Measurements from ENCODE around the gene MGMT.

MGMT gene

DNA sequence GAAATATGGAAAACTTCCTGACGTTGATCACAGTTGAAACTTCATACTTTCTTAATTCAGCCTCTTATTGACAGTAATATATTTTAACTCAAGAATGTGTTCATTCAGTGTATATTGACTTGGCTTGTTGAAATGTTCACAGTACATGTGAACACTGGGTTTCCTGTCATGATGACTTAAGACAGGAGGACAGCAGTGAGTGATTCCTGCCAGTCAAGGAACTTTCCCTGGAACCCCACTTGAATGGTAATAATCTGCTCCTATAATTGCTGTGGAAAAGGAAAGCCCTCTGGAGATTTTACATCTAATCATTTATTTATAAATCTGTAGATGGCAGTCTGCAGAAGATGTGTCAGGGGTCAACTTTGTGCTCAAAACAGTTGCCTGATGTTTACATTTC lies 216.5 kb downstream of the MGMT start:
- DNase-seq (ENCODE audit: low read depth, low spot score) = no peak

DNA sequence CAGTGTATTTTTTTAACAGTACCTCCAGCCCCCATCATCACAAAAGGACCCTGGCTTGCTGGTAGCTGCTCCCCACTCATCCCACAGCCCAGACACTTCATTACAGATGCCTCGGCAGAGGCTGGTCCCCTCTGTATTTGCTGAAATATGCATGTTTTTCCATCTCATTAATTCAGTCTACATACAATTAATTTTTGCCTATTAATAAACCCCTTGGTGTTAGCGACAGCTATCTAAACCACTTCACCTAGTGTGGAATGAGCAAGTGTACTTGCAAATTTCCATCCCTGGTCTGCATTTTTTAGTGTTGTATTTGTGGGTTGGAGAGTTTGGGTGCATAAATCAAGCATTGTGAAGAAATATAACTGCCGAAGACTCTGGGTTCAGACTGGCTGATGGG lies 216.9 kb downstream of the MGMT start:
- DNase-seq (ENCODE audit: low read depth, low spot score) = no peak

- no peak for DNase-seq (ENCODE audit: low read depth, low spot score)
These were observed 218.2 kb downstream of the MGMT start for GRCh38 chr10:129685271-129685670.

GRCh38 chr10:129689671-129690071 lies 222.6 kb downstream of the MGMT start:
- DNase-seq (ENCODE audit: low read depth, low spot score) = no peak

GRCh38 chr10:129690248-129691070 lies 223.4 kb downstream of the MGMT start:
- no peak for DNase-seq (ENCODE audit: low read depth, low spot score)

- no peak for DNase-seq (ENCODE audit: low read depth, low spot score)
These were observed 225.7 kb downstream of the MGMT start for GRCh38 chr10:129692695-129693094.

GRCh38 chr10:129693382-129693781 lies 226.3 kb downstream of the MGMT start:
- DNase-seq (ENCODE audit: low read depth, low spot score) = no peak

DNA sequence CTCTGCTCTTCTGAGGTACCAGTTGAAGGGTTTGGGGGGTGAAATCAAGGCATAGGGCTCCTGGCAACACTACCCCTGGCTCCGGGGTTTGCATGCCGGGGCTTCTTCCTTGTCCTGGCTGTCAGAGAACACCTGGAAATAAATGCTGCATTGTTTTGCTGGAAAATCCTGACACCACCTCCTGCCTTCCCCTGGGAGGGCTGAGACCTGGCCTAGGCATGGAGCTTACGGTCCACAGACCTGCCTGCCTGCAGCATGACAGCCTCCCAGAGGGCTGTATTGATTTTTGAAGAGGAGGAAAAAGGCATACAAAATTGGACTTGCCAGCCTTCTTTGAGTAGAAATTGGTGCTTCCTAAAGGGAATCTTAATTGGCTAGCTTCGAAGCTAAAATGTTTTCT lies 227.1 kb downstream of the MGMT start:
- no peak for DNase-seq (ENCODE audit: low read depth, low spot score)

DNA sequence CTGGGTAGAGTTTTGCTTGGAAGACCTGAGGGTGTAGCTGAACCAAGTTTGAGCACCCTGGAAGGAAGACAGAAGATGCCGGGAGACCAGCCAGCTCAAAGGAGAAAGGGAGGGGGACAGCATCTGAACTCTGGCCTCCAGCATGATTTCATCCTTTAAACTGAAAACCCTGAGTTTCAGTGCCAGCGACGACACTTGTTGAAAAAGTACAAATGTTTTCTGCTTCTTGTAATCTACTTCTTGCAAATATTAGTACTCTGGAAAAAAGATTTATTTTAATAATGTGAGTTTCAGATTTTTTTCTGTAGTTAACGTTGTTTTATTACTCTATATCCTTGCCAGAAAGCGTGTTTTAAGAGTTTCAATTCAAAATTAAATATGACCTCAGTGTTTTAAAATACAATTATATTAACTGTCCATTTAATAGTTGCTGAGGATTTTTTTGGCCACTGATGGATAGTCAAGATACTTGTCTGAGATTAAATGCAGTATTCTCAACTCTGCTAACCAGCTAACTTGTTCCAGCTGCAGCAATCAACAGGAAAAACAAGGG lies 227.7 kb downstream of the MGMT start:
- DNase-seq (ENCODE audit: low read depth, low spot score) = no peak

DNA sequence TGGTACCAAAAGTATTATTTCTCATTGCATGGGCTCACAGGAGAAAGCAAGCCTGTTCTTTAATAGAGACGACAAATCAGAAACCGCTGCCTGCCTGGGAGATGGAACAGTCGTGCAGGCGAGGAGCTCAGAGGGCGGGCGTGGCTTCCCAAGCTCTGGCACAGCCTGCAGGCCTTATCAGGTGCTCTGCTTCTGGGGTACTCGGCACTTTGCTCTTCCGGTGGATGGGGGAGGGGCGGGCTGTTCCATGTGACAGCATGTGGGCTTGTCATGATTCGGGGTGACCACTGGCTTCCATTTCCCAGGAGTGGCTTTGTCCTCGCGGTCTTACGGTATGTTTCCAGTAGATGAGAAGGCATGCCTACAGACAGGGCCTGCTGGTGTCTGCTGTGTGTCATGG lies 228.6 kb downstream of the MGMT start:
- no peak for DNase-seq (ENCODE audit: low read depth, low spot score)

- no peak for DNase-seq (ENCODE audit: low read depth, low spot score)
These were observed 229.6 kb downstream of the MGMT start for GRCh38 chr10:129696636-129697035.

DNA sequence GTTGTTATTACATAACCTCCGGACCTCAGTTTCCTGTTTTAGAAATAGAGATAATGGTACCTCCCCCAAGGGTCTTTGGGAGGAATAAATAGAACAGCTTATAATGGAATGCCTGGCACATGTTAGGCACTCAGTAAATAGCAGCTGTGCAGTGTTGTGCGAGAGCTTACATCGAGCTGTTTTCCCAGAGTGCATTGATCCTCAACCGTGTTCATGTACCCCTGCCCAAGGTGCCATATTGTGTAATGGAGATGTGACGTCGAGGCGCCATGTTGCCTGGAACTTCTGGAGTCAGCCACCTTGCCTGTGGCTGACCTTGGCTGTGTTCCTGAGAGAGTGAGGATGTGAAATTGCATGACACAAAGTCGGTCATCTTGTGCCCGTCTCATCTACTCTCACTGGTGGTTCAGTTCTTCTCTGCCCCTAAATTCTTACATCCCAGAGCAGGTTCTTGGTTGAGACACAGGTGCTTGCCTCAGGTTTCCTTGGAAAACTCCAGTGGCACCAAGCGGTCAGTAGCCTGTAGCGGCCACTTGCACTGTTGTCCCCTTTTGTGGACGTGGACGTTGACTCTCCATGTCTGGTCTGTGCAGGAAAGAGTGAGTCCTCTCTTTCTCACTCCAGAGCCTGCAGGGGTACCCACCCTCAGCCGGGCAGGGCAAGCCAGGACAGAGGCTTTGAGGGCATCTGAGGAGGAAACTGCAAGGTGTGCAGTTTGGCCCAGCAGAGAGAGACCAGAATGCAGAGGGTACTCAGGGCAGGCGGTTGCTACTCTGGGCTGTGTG lies 230.6 kb downstream of the MGMT start:
- no peak for DNase-seq (ENCODE audit: low read depth, low spot score)

DNA sequence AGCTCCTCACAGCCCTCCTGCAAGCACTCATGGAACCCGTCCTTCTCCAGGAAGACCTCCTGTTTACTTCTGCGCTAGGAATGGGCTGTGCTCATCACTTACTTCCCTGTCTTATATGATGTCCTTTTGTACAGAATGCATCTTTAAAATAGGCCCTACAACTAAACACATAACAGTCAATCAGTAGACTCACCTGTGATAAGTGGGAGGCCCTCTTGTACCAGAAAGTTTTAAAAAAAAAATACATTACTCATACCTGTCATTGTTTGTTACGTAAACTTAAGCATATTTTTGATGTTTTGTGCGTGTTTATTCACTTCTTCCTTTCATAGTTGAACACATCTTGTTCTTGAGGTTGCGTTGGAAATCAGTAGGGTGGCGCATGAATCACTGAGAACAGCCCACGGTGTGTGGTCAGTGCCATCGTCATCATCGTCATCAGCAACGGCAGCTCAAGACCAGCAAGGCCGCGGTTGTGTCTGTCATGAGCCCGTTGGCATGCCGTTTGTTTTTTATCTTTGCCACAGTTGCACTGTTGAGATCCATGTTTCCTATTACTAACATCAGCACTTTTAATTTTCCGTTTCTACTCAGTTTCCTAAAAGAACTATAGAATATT lies 232.8 kb downstream of the MGMT start:
- DNase-seq (ENCODE audit: low read depth, low spot score) = no peak

GRCh38 chr10:129702605-129703004 lies 235.6 kb downstream of the MGMT start:
- DNase-seq (ENCODE audit: low read depth, low spot score) = no peak

- no peak for DNase-seq (ENCODE audit: low read depth, low spot score)
These were observed 236.5 kb downstream of the MGMT start for GRCh38 chr10:129703287-129704137.

DNA sequence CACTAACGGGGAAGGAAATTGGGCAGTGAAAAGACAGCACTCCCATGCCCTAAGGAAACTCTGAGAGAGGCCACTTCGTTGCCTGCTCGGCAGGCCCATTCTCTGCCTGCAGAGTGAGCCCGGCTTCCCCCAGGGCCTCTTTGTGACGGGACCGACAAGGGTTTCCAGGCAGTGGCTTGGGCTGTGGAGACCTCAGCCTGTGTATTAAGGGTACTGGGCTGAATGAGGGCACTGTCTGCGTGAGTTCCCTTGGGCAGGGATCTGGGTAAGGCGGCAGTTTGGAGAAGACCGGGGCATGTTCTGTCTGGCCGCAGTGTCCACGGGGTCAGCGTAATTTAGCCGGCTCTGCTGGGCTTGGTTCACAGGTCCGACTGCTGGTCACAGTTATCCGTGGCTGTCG lies 237.2 kb downstream of the MGMT start:
- no peak for DNase-seq (ENCODE audit: low read depth, low spot score)

DNA sequence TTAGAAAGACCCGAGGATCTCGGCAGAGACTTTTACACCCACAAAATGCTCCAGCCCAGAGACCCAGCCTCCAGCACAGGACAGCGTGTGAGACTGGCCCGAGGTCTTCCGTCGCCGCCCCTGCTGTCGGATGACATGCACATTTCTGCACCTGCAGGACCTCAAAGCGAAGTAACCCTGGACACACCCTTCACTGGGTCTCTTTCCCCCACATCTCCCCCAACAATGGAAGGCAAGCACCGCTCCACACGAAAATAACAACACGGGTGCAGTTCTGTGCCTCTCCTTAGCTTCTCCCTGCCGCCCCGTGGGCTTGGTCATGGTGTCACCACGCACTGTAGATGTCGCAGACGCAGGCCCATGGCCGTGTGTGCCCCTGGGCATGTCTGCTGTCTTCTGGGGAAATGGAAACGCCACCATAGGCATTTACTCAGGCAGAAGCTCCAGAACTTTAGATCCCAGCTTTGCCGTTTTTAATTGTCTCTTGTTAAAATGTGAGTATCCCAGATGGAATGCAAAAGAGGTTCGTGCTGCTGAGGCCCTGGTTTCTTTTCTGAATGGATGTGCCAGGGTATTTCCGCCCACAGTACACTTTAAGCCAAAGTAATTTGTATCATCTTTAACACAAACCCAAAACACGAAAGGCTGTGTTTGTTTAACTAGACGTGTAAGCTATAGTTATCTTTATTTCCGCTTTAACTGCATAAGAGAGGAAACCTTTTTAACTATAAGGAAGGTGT lies 237.9 kb downstream of the MGMT start:
- DNase-seq (ENCODE audit: low read depth, low spot score) = no peak

GRCh38 chr10:129705676-129706075 lies 238.6 kb downstream of the MGMT start:
- DNase-seq (ENCODE audit: low read depth, low spot score) = no peak

DNA sequence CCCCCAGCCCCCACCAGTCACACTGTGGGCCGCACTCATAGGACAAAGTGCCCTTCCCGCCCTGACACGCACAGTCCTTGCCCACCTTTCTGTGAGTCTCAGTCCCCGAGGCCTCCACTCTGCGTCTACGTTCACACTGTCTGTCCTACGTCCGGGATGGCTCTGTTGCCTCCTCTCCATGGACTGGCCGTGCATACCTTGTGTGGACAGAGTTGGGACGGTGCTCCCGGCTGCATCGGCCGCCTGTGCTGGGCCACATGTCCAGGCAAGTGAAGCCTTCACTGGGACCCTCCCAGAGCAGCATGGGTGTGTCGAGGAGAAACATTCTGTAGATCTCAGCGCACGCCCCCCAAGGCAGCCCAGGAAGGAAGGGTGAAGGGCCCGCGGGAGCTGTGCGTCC lies 239.0 kb downstream of the MGMT start:
- no peak for DNase-seq (ENCODE audit: low read depth, low spot score)

GRCh38 chr10:129706523-129706922 lies 239.5 kb downstream of the MGMT start:
- no peak for DNase-seq (ENCODE audit: low read depth, low spot score)
